Naive B cell (primary cell): ENCODE results near the gene TREML4. TPM values are rescaled to one million over a fixed set of nuclear protein-coding genes. Genes with fewer than 3 reads are reported as not detected.

Experiments used
- ATAC-seq, 2 donors: fragments of 150-1000 bp; cut with Tn5 transposase; 2 replicates each; pipeline ENCODE4 v1.10.0; 2021; ENCODE audit warnings: low read depth in 2 of 2, mild to moderate bottlenecking in 2 of 2, moderate library complexity in 2 of 2
- DNase-seq: peaks from one replicate; pipeline ENCODE4 v3.0.0; 2022
- H3K27ac Mint-ChIP-seq, 6 donors: one replicate each; pipeline ENCODE4 v1.8.0; 2020 to 2022; ENCODE audit warnings: mild to moderate bottlenecking in 6 of 6, mixed read lengths in 6 of 6, moderate library complexity in 5 of 6, inconsistent platforms in 2 of 6
- H3K27me3 Mint-ChIP-seq, 3 donors: one replicate each; pipeline ENCODE4 v1.8.0; 2021 to 2022; ENCODE audit warnings: mixed read lengths in 3 of 3, mild to moderate bottlenecking in 1 of 3
- H3K36me3 Mint-ChIP-seq, 2 donors: one replicate each; pipeline ENCODE4 v1.8.0; 2020 to 2022; ENCODE audit warnings: mixed read lengths in 2 of 2, inconsistent platforms in 1 of 2, mild to moderate bottlenecking in 1 of 2
- H3K4me1 Mint-ChIP-seq, 3 donors: one replicate each; pipeline ENCODE4 v1.8.0; 2020 to 2022; ENCODE audit warnings: mixed read lengths in 3 of 3, inconsistent platforms in 1 of 3, mild to moderate bottlenecking in 1 of 3, moderate library complexity in 1 of 3
- H3K4me3 Mint-ChIP-seq, 8 donors: one replicate each; pipeline ENCODE4 v1.8.0; 2020 to 2022; ENCODE audit warnings: mild to moderate bottlenecking in 8 of 8, mixed read lengths in 8 of 8, moderate library complexity in 8 of 8, inconsistent platforms in 2 of 8
- H3K9me3 Mint-ChIP-seq, 7 donors: one replicate each; pipeline ENCODE4 v1.8.0; 2020 to 2022; ENCODE audit warnings: mixed read lengths in 7 of 7, mild to moderate bottlenecking in 5 of 7, inconsistent platforms in 2 of 7, moderate library complexity in 1 of 7
- polyA plus RNA-seq, 6 donors: library from polyadenylated mRNA; unstranded; fragments of 300-500 nt; fragmentation: Illumina TruSeq; gene quantifications; one replicate each; pipeline ENCODE4 v1.2.3, GENCODE V29; 2021; ENCODE audit warnings: low read depth in 6 of 6

The TREML4 gene
- polyA plus RNA-seq, 6 donors from 2014 or later: 25.7 TPM; not detected in 5

GRCh38 chr6:41263267-41263666 lies 35.1 kb downstream of the TREML4 start:
- no peak for ATAC-seq
- Mint-ChIP-seq H3K36me3 (peaks cover 9 to 28% of the 10 kb centered on the region in 2 donors), H3K4me3 (peak overlapping the region in 1 of 8 donors; percentile 47), H3K9me3 (peaks cover 5 to 50% (median 41%) of the 10 kb centered on the region in 7 donors), H3K27me3 (peaks cover 0 to 11% (median 7%) of the 10 kb centered on the region in 3 donors), H3K27ac (no peak overlapping the region), H3K4me1 (peaks cover 0 to 3% (median 0%) of the 10 kb centered on the region in 3 donors)
- DNase-seq: no peak

- Mint-ChIP-seq H3K4me1 (peaks cover under 1 to 5% (median under 1%) of the 10 kb centered on the region in 3 donors), H3K27ac (no peak overlapping the region), H3K27me3 (peaks cover 0 to 5% (median 0%) of the 10 kb centered on the region in 3 donors), H3K4me3 (no peak overlapping the region), H3K36me3 (peaks cover 9 to 14% of the 10 kb centered on the region in 2 donors), H3K9me3 (peaks cover 5 to 24% (median 19%) of the 10 kb centered on the region in 7 donors)
- DNase-seq (no peak), ATAC-seq (no peak)
These were observed 38.4 kb downstream of the TREML4 start for GRCh38 chr6:41266541-41266940.

- Mint-ChIP-seq H3K4me1 (peaks cover 10 to 22% (median 10%) of the 10 kb centered on the region in 3 donors), H3K27ac (no peak overlapping the region), H3K9me3 (peaks cover 0 to 6% (median 4%) of the 10 kb centered on the region in 7 donors), H3K4me3 (no peak overlapping the region), H3K27me3 (no peaks in the 10 kb centered on the region), H3K36me3 (peaks cover 1 to 4% of the 10 kb centered on the region in 2 donors)
- DNase-seq (no peak), ATAC-seq (no peak)
These were observed 40.3 kb downstream of the TREML4 start for GRCh38 chr6:41268478-41268877.

- peaks cover 13 to 27% (median 16%) of the 10 kb centered on the region in 3 donors for H3K4me1 Mint-ChIP-seq
- H3K27ac Mint-ChIP-seq: no peak overlapping the region
- peaks cover 0 to 2% (median 0%) of the 10 kb centered on the region in 7 donors for H3K9me3 Mint-ChIP-seq
- no peak for ATAC-seq
- no peak overlapping the region for H3K4me3 Mint-ChIP-seq
- no peaks in the 10 kb centered on the region for H3K36me3 Mint-ChIP-seq
- H3K27me3 Mint-ChIP-seq: no peaks in the 10 kb centered on the region
- DNase-seq: no peak
These were observed 41.0 kb downstream of the TREML4 start for GRCh38 chr6:41269166-41269565.

GRCh38 chr6:41269716-41270115 lies 41.6 kb downstream of the TREML4 start:
- Mint-ChIP-seq H3K9me3 (peaks cover 0 to 2% (median 0%) of the 10 kb centered on the region in 7 donors), H3K27me3 (no peaks in the 10 kb centered on the region), H3K4me3 (no peak overlapping the region), H3K4me1 (peaks cover 19 to 31% (median 21%) of the 10 kb centered on the region in 3 donors), H3K36me3 (no peaks in the 10 kb centered on the region), H3K27ac (peak overlapping the region in 1 of 6 donors; percentile 7)
- ATAC-seq: no peak
- no peak for DNase-seq

GRCh38 chr6:41271901-41272395 lies 43.8 kb downstream of the TREML4 start:
- Mint-ChIP-seq H3K27me3 (no peaks in the 10 kb centered on the region), H3K4me1 (peaks cover 28 to 37% (median 33%) of the 10 kb centered on the region in 3 donors), H3K9me3 (no peaks in the 10 kb centered on the region), H3K36me3 (no peaks in the 10 kb centered on the region), H3K4me3 (peak overlapping the region in 2 of 8 donors; percentile 22 to 25), H3K27ac (peak overlapping the region in 5 of 6 donors; percentile 4 to 86 (median 49))
- DNase-seq (no peak), ATAC-seq (peak in 1 of 2 donors; percentile 16)

GRCh38 chr6:41272591-41273240 lies 44.6 kb downstream of the TREML4 start:
- ATAC-seq: no peak
- H3K4me1 Mint-ChIP-seq: peaks cover 28 to 40% (median 36%) of the 10 kb centered on the region in 3 donors
- no peak overlapping the region for H3K27ac Mint-ChIP-seq

GRCh38 chr6:41273714-41274113 lies 45.6 kb downstream of the TREML4 start:
- ATAC-seq (no peak), DNase-seq (no peak)
- Mint-ChIP-seq H3K27me3 (no peaks in the 10 kb centered on the region), H3K4me1 (peaks cover 31 to 43% (median 39%) of the 10 kb centered on the region in 3 donors), H3K36me3 (no peaks in the 10 kb centered on the region), H3K27ac (no peak overlapping the region), H3K4me3 (peak overlapping the region in 4 of 8 donors; percentile 29 to 57 (median 44)), H3K9me3 (no peaks in the 10 kb centered on the region)

More at GRCh38 chr6:41272591-41273240, 44.6 kb downstream of the TREML4 start:
- Mint-ChIP-seq H3K36me3 (no peaks in the 10 kb centered on the region), H3K27me3 (no peaks in the 10 kb centered on the region), H3K4me3 (peak overlapping the region in 1 of 8 donors; percentile 33), H3K9me3 (no peaks in the 10 kb centered on the region)
- no peak for DNase-seq

- Mint-ChIP-seq H3K4me3 (peak overlapping the region in 5 of 8 donors; percentile 12 to 57 (median 37)), H3K36me3 (no peaks in the 10 kb centered on the region), H3K27ac (peak overlapping the region in 2 of 6 donors; percentile 45 to 68), H3K9me3 (no peaks in the 10 kb centered on the region), H3K4me1 (peaks cover 37 to 48% (median 45%) of the 10 kb centered on the region in 3 donors), H3K27me3 (no peaks in the 10 kb centered on the region)
- no peak for DNase-seq
- ATAC-seq: peak in 1 of 2 donors; percentile 50
These were observed 46.1 kb downstream of the TREML4 start for GRCh38 chr6:41274256-41274655.

GRCh38 chr6:41275489-41275888 lies 47.3 kb downstream of the TREML4 start:
- ATAC-seq: no peak
- peak overlapping the region in 2 of 6 donors; percentile 15 to 82 for H3K27ac Mint-ChIP-seq

GRCh38 chr6:41277605-41278004 lies 49.5 kb downstream of the TREML4 start:
- Mint-ChIP-seq H3K9me3 (no peaks in the 10 kb centered on the region), H3K27ac (no peak overlapping the region), H3K27me3 (no peaks in the 10 kb centered on the region), H3K4me3 (no peak overlapping the region), H3K36me3 (peaks cover 0 to under 1% of the 10 kb centered on the region in 2 donors), H3K4me1 (peaks cover 28 to 38% (median 36%) of the 10 kb centered on the region in 3 donors)
- ATAC-seq: no peak
- no peak for DNase-seq

More at GRCh38 chr6:41275489-41275888, 47.3 kb downstream of the TREML4 start:
- Mint-ChIP-seq H3K36me3 (no peaks in the 10 kb centered on the region), H3K9me3 (no peaks in the 10 kb centered on the region), H3K4me3 (peak overlapping the region in 3 of 8 donors; percentile 33 to 74 (median 51)), H3K27me3 (no peaks in the 10 kb centered on the region), H3K4me1 (peaks cover 38 to 50% (median 46%) of the 10 kb centered on the region in 3 donors)
- no peak for DNase-seq

GRCh38 chr6:41278699-41279405 lies 50.7 kb downstream of the TREML4 start:
- H3K27me3 Mint-ChIP-seq: peaks cover 4 to 11% (median 7%) of the 10 kb centered on the region in 3 donors
- DNase-seq (peak; percentile 58), ATAC-seq (peak; percentile 83 to 92)
- H3K4me3 Mint-ChIP-seq: peak overlapping the region in 6 of 8 donors; percentile 35 to 78 (median 62)
- peaks cover 28 to 33% (median 33%) of the 10 kb centered on the region in 3 donors for H3K4me1 Mint-ChIP-seq
- peaks cover 0 to 7% of the 10 kb centered on the region in 2 donors for H3K36me3 Mint-ChIP-seq
- H3K9me3 Mint-ChIP-seq: peaks cover 0 to 3% (median 0%) of the 10 kb centered on the region in 7 donors
- peak overlapping the region in 3 of 6 donors; percentile 47 to 66 (median 63) for H3K27ac Mint-ChIP-seq

GRCh38 chr6:41280381-41281057 lies 52.4 kb downstream of the TREML4 start:
- Mint-ChIP-seq H3K4me3 (peak overlapping the region in 1 of 8 donors; percentile 41), H3K27me3 (peaks cover 8 to 12% (median 11%) of the 10 kb centered on the region in 3 donors), H3K9me3 (peaks cover 0 to 3% (median 0%) of the 10 kb centered on the region in 7 donors), H3K4me1 (peaks cover 12 to 19% (median 18%) of the 10 kb centered on the region in 3 donors), H3K27ac (peak overlapping the region in 3 of 6 donors; percentile 33 to 73 (median 36)), H3K36me3 (peaks cover 0 to 7% of the 10 kb centered on the region in 2 donors)
- DNase-seq (no peak), ATAC-seq (no peak)
